Neutrophil (primary cell): ENCODE results near the gene UVSSA.
"Not testable (repeated sequence)": the region's sequence is repeated elsewhere in the genome, so short reads cannot be mapped to it uniquely, and the experiment has no call there.

Experiments
- H3K27ac ChIP-seq: fragments of 200-600 bp; sonication (generic); 2 replicates; pipeline ENCODE4 v1.5.1; 2016; ENCODE audit warnings: mild to moderate bottlenecking, moderate library complexity
- H3K27me3 ChIP-seq: fragments of 200-600 bp; sonication (generic); 2 replicates; pipeline ENCODE4 v1.6.0; 2016; ENCODE audit warnings: mild to moderate bottlenecking
- H3K36me3 ChIP-seq: fragments of 200-600 bp; sonication (generic); 2 replicates; pipeline ENCODE4 v1.5.1; 2017
- H3K4me1 ChIP-seq, 2 experiments: fragments of 200-600 bp in 1 of 2; sonication (generic) in 1 of 2; 1 replicate in 1 of 2; 2 replicates in 1 of 2; pipeline versions ENCODE4 v1.5.1 to v1.6.1; 2013 to 2016; ENCODE audit warnings: low read depth in 1 of 2, low read length in 1 of 2, mild to moderate bottlenecking in 1 of 2, moderate library complexity in 1 of 2; ENCODE audit not compliant: control insufficient read depth in 1 of 2, insufficient read depth in 1 of 2
- H3K4me3 ChIP-seq, 2 experiments: fragments of 200-600 bp in 1 of 2; sonication (generic) in 1 of 2; 1 replicate in 1 of 2; 2 replicates in 1 of 2; pipeline ENCODE4 v1.5.1; 2013 to 2016; ENCODE audit warnings: low read depth in 1 of 2, low read length in 1 of 2, mild to moderate bottlenecking in 1 of 2, moderate library complexity in 1 of 2
- H3K9me3 ChIP-seq: fragments of 200-600 bp; sonication (generic); 2 replicates; pipeline ENCODE4 v1.5.1; 2016
- CTCF ChIP-seq: fragments of 200-600 bp; sonication (generic); IDR thresholded peaks from 2 replicates; pipeline ENCODE4 v1.5.1; 2016; ENCODE audit warnings: antibody characterized with exemption

Gene UVSSA

GRCh38 chr4:1334579-1334895 lies 12.5 kb upstream of the UVSSA start:
- H3K27ac ChIP-seq: peak overlapping the region; percentile 88
- H3K36me3 ChIP-seq: peaks cover 80% of the 10 kb centered on the region
- peaks cover 0 to 8% of the 10 kb centered on the region in 2 experiments for H3K4me1 ChIP-seq
- no peak for TF ChIP-seq CTCF
- H3K27me3 ChIP-seq: no peaks in the 10 kb centered on the region
- H3K4me3 ChIP-seq: no peak overlapping the region
- H3K9me3 ChIP-seq: peaks cover 17% of the 10 kb centered on the region

GRCh38 chr4:1335193-1335883 lies 11.7 kb upstream of the UVSSA start:
- H3K27me3 ChIP-seq, H3K4me3 ChIP-seq, H3K4me1 ChIP-seq: not testable (repeated sequence)
- Histone ChIP-seq H3K27ac (peak overlapping the region; percentile 88), H3K9me3 (peaks cover 20% of the 10 kb centered on the region), H3K36me3 (peaks cover 81% of the 10 kb centered on the region)

GRCh38 chr4:1336088-1336491 lies 10.9 kb upstream of the UVSSA start:
- TF ChIP-seq CTCF: no peak
- Histone ChIP-seq H3K9me3 (peaks cover 20% of the 10 kb centered on the region), H3K36me3 (peaks cover 83% of the 10 kb centered on the region), H3K27ac (peak overlapping the region; percentile 88), H3K27me3 (no peaks in the 10 kb centered on the region), H3K4me1 (peaks cover 0 to 8% of the 10 kb centered on the region in 2 experiments), H3K4me3 (no peak overlapping the region)

GRCh38 chr4:1337376-1337831 lies 9.6 kb upstream of the UVSSA start:
- H3K4me1 ChIP-seq: peaks cover 0 to 8% of the 10 kb centered on the region in 2 experiments
- no peaks in the 10 kb centered on the region for H3K27me3 ChIP-seq
- TF ChIP-seq CTCF: no peak
- H3K27ac ChIP-seq: peak overlapping the region; percentile 88
- no peak overlapping the region for H3K4me3 ChIP-seq
- H3K9me3 ChIP-seq: peaks cover 20% of the 10 kb centered on the region
- H3K36me3 ChIP-seq: peaks cover 76% of the 10 kb centered on the region

GRCh38 chr4:1337951-1338751 lies 8.9 kb upstream of the UVSSA start:
- no peak overlapping the region for H3K4me3 ChIP-seq
- H3K36me3 ChIP-seq: peaks cover 68% of the 10 kb centered on the region
- no peak for TF ChIP-seq CTCF
- H3K9me3 ChIP-seq: peaks cover 20% of the 10 kb centered on the region
- H3K27ac ChIP-seq: peak overlapping the region; percentile 88
- H3K27me3 ChIP-seq: no peaks in the 10 kb centered on the region
- H3K4me1 ChIP-seq: peaks cover 0 to 8% of the 10 kb centered on the region in 2 experiments
